ENCODE results near the gene KRT85. TPM values are rescaled to one million over a fixed set of nuclear protein-coding genes. Genes with fewer than 3 reads are reported as not detected.

KRT85 gene
- total and polyA plus RNA-seq, 2 donors (not counting 3 experiments of a cell fraction or from before 2014, with no cell fraction given) = not detected

GRCh38 chr12:52354200-52354599 lies 13.1 kb downstream of the KRT85 start:
- ChIA-PET CTCF (interaction anchor here (1.0 kb wide), 1 partner anchor 26 kb away, joined by 3 read pairs; no protein-coding TSS in a partner anchor), POLR2A (no interaction called here)
- intact Hi-C loops (cut with micrococcal nuclease) (no loop called here), dilution Hi-C loops (cut with MboI; ENCODE audit: extremely low pct_ligation_motif_present, low sequenced_read_pairs) (no loop called here)
- no peak overlapping the region for H3K4me2 ChIP-seq (ENCODE audit: insufficient read depth, low read length)
- no peak overlapping the region for H3K4me3 ChIP-seq (replicated peaks in 1 of 3; ENCODE audit: insufficient read depth in 1 of 3, low read depth in 1 of 3, low read length in 3 of 3)
- no peak overlapping the region for H3K9ac ChIP-seq (replicated peaks; ENCODE audit: extremely low read depth, insufficient read depth, low read length)
- H3K27me3 ChIP-seq (ENCODE audit: control insufficient read depth in 2 of 2, insufficient read depth in 2 of 2, low read length in 2 of 2) = peaks cover 11 to 13% of the 10 kb centered on the region in 2 experiments
- H4K20me1 ChIP-seq (replicated peaks; ENCODE audit: control insufficient read depth, extremely low read depth, insufficient read depth, low read length) = no peaks in the 10 kb centered on the region
- H3K27ac ChIP-seq (ENCODE audit: insufficient read depth, low read depth, low read length) = no peak overlapping the region
- H3K9me3 ChIP-seq (replicated peaks; ENCODE audit: control insufficient read depth, insufficient read depth, low read length) = no peaks in the 10 kb centered on the region
- no peaks in the 10 kb centered on the region for H3K4me1 ChIP-seq (ENCODE audit: control insufficient read depth, extremely low read depth, insufficient read depth, low read length)
- H3K36me3 ChIP-seq (ENCODE audit: control insufficient read depth in 2 of 2, extremely low read depth in 1 of 2, insufficient read depth in 2 of 2, low read length in 2 of 2) = no peaks in the 10 kb centered on the region
- H3K9me1 ChIP-seq (replicated peaks; ENCODE audit: control insufficient read depth, extremely low read depth, insufficient read depth, low read length) = no peaks in the 10 kb centered on the region
- no peak overlapping the region for H2AFZ ChIP-seq (ENCODE audit: low read depth, low read length)
- DNase-seq (ENCODE audit: low read depth, low spot score) (no peak), FAIRE-seq (no peak)
- no TSS peak for BruUV-seq (replicated peaks)
- TF ChIP-seq CTCF (IDR thresholded peaks at IDR 0.05; ENCODE audit: extremely low read depth in 1 of 2, insufficient read depth in 1 of 2, low read depth in 1 of 2, low read length in 2 of 2) = no peak
- no peak for TF ChIP-seq POLR2AphosphoS5 (IDR thresholded peaks at IDR 0.05; ENCODE audit: insufficient read depth, low read depth, low read length)
- no peak for TF ChIP-seq GATA2 (IDR thresholded peaks at IDR 0.05; ENCODE audit: insufficient read depth, insufficient read length, low read depth, low read length)
- TF ChIP-seq POLR2A (IDR thresholded peaks at IDR 0.05; ENCODE audit: low read depth, low read length) = no peak
- no peak for TF ChIP-seq JUN (IDR thresholded peaks at IDR 0.05; ENCODE audit: borderline replicate concordance, insufficient read depth, insufficient read length, low read depth)
- no peak for TF ChIP-seq MAX (IDR thresholded peaks at IDR 0.05; ENCODE audit: insufficient read depth, insufficient read length)
- no peak for TF ChIP-seq FOS (IDR thresholded peaks at IDR 0.05; ENCODE audit: borderline replicate concordance, insufficient read depth, low read length)
- TF ChIP-seq EZH2 (IDR thresholded peaks at IDR 0.05; ENCODE audit: borderline replicate concordance, low read depth, low read length, severe bottlenecking) = no peak
- no peak for TF ChIP-seq MYC (IDR thresholded peaks at IDR 0.05; ENCODE audit: low read depth, low read length)
- H3K79me2 ChIP-seq (ENCODE audit: control insufficient read depth, insufficient read depth, low read length) = no peaks in the 10 kb centered on the region

Measured in endothelial cell of umbilical vein (primary cell).